Endothelial cell (in vitro differentiated cells): ENCODE data around the gene IFNG-AS1. TPM values are rescaled to one million over a fixed set of nuclear protein-coding genes. Genes with fewer than 3 reads are reported as not detected.

ENCODE experiments used
- DNase-seq: peaks from one replicate; pipeline ENCODE4 v3.0.0; 2021; ENCODE audit warnings: low spot score
- H3K27ac Mint-ChIP-seq: one replicate; pipeline ENCODE4 v1.8.0; 2021; ENCODE audit warnings: mixed read lengths, inconsistent platforms; ENCODE audit not compliant: unreplicated experiment
- H3K27me3 Mint-ChIP-seq: one replicate; pipeline ENCODE4 v1.8.0; 2021; ENCODE audit warnings: mild to moderate bottlenecking, moderate library complexity, mixed read lengths, inconsistent platforms; ENCODE audit not compliant: unreplicated experiment
- H3K36me3 Mint-ChIP-seq: one replicate; pipeline ENCODE4 v1.8.0; 2021; ENCODE audit warnings: mild to moderate bottlenecking, low read depth, mixed read lengths, inconsistent platforms; ENCODE audit not compliant: unreplicated experiment
- H3K4me1 Mint-ChIP-seq: one replicate; pipeline ENCODE4 v1.8.0; 2021; ENCODE audit warnings: mild to moderate bottlenecking, mixed read lengths, inconsistent platforms; ENCODE audit not compliant: unreplicated experiment
- H3K4me3 Mint-ChIP-seq: one replicate; pipeline ENCODE4 v1.8.0; 2021; ENCODE audit warnings: mild to moderate bottlenecking, mixed read lengths, inconsistent platforms; ENCODE audit not compliant: unreplicated experiment
- H3K9me3 Mint-ChIP-seq: one replicate; pipeline ENCODE4 v1.8.0; 2021; ENCODE audit warnings: mixed read lengths, inconsistent platforms; ENCODE audit not compliant: unreplicated experiment
- CTCF ChIP-seq: fragments of 200-600 bp; sonication (generic); IDR thresholded peaks from one replicate; pipeline ENCODE4 v1.5.0; 2021; ENCODE audit warnings: antibody characterized with exemption; ENCODE audit not compliant: unreplicated experiment
- total RNA-seq: library from RNA; stranded (reverse); fragmentation: NEBNext Ultra II Directional; extraction: Animal tissue kit (Norgen Biotek cat#: 25700); gene quantifications from one replicate; pipeline ENCODE4 v1.2.1, GENCODE V29; 2021; ENCODE audit not compliant: unreplicated experiment

IFNG-AS1 gene
- total RNA-seq, 1 donor from 2014 or later: not detected

GRCh38 chr12:68056300-68056699 is 67.1 kb downstream of the IFNG-AS1 start:
- H3K27ac Mint-ChIP-seq: no peak overlapping the region
- peaks cover 6% of the 10 kb centered on the region for H3K27me3 Mint-ChIP-seq
- H3K4me1 Mint-ChIP-seq: no peaks in the 10 kb centered on the region
- no peaks in the 10 kb centered on the region for H3K9me3 Mint-ChIP-seq
- DNase-seq: no peak
- TF ChIP-seq CTCF: no peak
- no peak overlapping the region for H3K4me3 Mint-ChIP-seq
- H3K36me3 Mint-ChIP-seq: no peaks in the 10 kb centered on the region

GRCh38 chr12:68063900-68064590 is 74.8 kb downstream of the IFNG-AS1 start:
- H3K4me3 Mint-ChIP-seq: no peak overlapping the region
- DNase-seq: no peak
- TF ChIP-seq CTCF: no peak
- H3K27ac Mint-ChIP-seq: no peak overlapping the region
- H3K27me3 Mint-ChIP-seq: peaks cover 2% of the 10 kb centered on the region
- peaks cover 7% of the 10 kb centered on the region for H3K36me3 Mint-ChIP-seq
- peaks cover 7% of the 10 kb centered on the region for H3K9me3 Mint-ChIP-seq
- no peaks in the 10 kb centered on the region for H3K4me1 Mint-ChIP-seq

- Mint-ChIP-seq H3K4me3 (no peak overlapping the region), H3K27ac (no peak overlapping the region), H3K4me1 (no peaks in the 10 kb centered on the region), H3K36me3 (peaks cover 7% of the 10 kb centered on the region), H3K9me3 (peaks cover 7% of the 10 kb centered on the region), H3K27me3 (peaks cover under 1% of the 10 kb centered on the region)
- TF ChIP-seq CTCF: no peak
- no peak for DNase-seq
Measured at GRCh38 chr12:68065163-68065562, 75.9 kb downstream of the IFNG-AS1 start.

GRCh38 chr12:68065687-68066086 is 76.4 kb downstream of the IFNG-AS1 start:
- TF ChIP-seq CTCF: no peak
- no peak overlapping the region for H3K4me3 Mint-ChIP-seq
- no peak for DNase-seq
- peaks cover 7% of the 10 kb centered on the region for H3K36me3 Mint-ChIP-seq
- no peaks in the 10 kb centered on the region for H3K4me1 Mint-ChIP-seq
- no peak overlapping the region for H3K27ac Mint-ChIP-seq
- no peaks in the 10 kb centered on the region for H3K27me3 Mint-ChIP-seq
- peaks cover 7% of the 10 kb centered on the region for H3K9me3 Mint-ChIP-seq

- Mint-ChIP-seq H3K4me1 (no peaks in the 10 kb centered on the region), H3K36me3 (peaks cover 7% of the 10 kb centered on the region), H3K9me3 (peaks cover 7% of the 10 kb centered on the region), H3K27ac (no peak overlapping the region), H3K27me3 (no peaks in the 10 kb centered on the region), H3K4me3 (no peak overlapping the region)
- TF ChIP-seq CTCF: peak; percentile 56
- DNase-seq: no peak
Measured at GRCh38 chr12:68067762-68068376, 78.6 kb downstream of the IFNG-AS1 start.
